Measurements from ENCODE around the gene TSACC.

GRCh38 chr1:156372876-156373275, 34.5 kb downstream of the TSACC start:
- TF ChIP-seq POLR2A (IDR thresholded peaks at IDR 0.05; ENCODE audit: low read depth) (no peak), EP300 (IDR thresholded peaks at IDR 0.05) (no peak)
- TF ChIP-seq, protein P1, sequence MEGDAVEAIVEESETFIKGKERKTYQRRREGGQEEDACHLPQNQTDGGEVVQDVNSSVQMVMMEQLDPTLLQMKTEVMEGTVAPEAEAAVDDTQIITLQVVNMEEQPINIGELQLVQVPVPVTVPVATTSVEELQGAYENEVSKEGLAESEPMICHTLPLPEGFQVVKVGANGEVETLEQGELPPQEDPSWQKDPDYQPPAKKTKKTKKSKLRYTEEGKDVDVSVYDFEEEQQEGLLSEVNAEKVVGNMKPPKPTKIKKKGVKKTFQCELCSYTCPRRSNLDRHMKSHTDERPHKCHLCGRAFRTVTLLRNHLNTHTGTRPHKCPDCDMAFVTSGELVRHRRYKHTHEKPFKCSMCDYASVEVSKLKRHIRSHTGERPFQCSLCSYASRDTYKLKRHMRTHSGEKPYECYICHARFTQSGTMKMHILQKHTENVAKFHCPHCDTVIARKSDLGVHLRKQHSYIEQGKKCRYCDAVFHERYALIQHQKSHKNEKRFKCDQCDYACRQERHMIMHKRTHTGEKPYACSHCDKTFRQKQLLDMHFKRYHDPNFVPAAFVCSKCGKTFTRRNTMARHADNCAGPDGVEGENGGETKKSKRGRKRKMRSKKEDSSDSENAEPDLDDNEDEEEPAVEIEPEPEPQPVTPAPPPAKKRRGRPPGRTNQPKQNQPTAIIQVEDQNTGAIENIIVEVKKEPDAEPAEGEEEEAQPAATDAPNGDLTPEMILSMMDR (IDR thresholded peaks at IDR 0.05), result no peak

Measured in esophagus muscularis mucosa (tissue), 4 donors.